Astrocyte of the hippocampus (primary cell): ENCODE results near the gene ZNF568.

Experiments
- DNase-seq: peaks from one replicate; pipeline ENCODE4 v3.0.0; 2011; ENCODE audit warnings: low read depth, low spot score

ZNF568 gene

GRCh38 chr19:36999313-36999712 is 83.2 kb downstream of the ZNF568 start:
- no peak for DNase-seq

- DNase-seq, result peak; percentile 16
Observed at GRCh38 chr19:37007587-37008220, 91.6 kb downstream of the ZNF568 start.

DNA sequence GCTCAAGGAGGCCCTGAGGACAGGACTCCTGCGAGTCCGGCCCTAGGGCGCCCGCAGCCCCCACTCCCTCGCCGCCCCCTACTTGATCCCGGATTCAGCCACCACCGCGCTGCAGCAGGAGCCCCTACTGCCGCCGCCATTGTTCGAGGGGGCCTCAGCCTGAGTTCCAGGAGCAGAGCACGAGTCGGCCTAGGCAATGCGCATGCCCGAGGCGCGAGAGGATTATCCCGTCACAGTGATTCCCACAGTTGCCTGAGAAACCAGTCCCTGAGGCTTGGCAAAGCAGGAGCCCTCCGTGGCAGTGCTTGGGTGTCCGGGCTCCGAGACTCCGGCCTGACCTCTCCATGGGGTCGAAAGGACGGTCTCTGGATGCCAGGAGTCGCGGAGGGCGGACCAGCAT is 93.7 kb downstream of the ZNF568 start:
- no peak for DNase-seq

- no peak for DNase-seq
Observed at GRCh38 chr19:37012093-37012745, 96.1 kb downstream of the ZNF568 start.

DNA sequence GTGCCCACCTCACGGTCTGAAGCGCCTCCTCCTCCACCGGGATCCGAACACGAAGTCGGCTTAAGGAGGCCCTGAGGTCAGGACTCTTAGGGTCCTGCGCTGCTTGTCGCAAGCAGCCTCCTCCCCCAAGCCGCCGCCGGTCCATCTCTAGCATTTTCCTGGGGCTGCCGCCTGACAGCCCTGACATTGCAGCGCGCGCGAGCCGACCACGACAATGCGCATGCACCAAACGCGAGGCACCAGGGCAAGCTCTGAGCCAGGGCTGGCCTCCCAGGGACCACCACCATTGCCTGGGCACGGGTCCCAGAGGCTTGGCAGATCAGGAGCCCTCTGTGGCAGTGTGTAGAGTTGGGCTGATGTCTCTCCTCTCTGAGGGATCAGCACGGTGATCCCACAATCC is 98.3 kb downstream of the ZNF568 start:
- no peak for DNase-seq

GRCh38 chr19:37045140-37045539 is 129.0 kb downstream of the ZNF568 start:
- no peak for DNase-seq
